GM18870 (cell line): Measurements from ENCODE around the gene PPP2R3A.
"Not testable (repeated sequence)": the region's sequence is repeated elsewhere in the genome, so short reads cannot be mapped to it uniquely, and the experiment has no call there.

ENCODE experiments used
- ATAC-seq: cut with Tn5 transposase; IDR thresholded peaks from one replicate; pipeline ENCODE4 v1.9.1; 2021; ENCODE audit warnings: moderate library complexity; ENCODE audit not compliant: unreplicated experiment

PPP2R3A gene

GRCh38 chr3:136078421-136079364 lies 113.2 kb downstream of the PPP2R3A start:
- ATAC-seq = no peak

DNA sequence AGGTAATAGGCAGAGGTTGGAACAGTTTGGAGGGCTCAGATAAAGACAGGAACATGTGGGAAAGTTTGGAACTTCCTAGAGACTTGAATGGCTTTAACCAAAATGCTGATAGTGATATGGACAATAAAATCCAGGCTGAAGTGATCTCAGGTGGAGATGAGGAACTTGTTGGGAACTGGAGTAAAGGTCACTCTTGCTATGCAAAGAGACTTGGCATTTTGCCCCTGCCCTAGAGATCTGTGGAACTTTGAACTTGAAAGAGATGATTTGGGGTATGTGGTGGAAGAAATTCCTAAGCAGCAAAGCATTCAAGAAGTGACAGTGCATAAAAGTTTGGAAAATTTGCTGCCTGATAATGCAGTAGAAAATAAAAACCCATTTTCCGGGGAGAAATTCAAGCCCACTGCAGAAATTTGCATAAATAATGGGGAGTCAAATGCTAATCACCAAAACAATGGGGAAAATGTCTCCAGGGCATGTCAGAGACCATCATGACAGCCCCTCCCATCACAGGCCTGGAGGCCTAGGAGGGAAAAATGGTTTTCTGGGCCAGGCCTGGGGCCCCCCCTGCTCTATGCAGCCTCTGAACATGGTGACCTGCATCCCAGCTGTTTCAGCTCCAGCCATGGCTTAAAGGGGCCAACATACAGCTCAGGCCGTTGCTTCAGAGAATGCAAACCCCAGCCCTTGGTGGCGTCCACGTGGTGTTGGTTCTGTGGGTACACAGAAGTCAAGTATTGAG lies 118.3 kb downstream of the PPP2R3A start:
- ATAC-seq = not testable (repeated sequence)

DNA sequence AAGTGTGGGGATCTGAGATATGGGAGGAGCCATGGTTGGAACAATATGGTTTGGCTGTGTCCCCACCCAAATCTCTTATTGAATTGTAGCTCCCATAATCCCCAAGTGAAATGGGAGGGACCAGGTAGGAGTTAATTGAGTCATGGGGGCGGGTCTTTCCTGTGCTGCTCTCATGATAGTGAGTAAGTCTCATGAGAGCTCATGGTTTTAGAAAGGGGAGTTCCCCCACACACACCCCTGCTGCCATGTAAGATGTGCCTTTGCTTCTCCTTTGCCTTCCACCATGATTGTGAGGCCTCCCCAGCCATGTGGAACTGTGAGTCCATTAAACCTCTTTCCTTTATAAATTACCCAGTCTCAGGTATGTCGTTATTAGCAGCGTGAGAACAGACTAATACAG lies 119.5 kb downstream of the PPP2R3A start:
- not testable (repeated sequence) for ATAC-seq

- ATAC-seq = no peak
Observed at GRCh38 chr3:136093771-136094170, 128.2 kb downstream of the PPP2R3A start.

GRCh38 chr3:136105044-136105443 lies 139.5 kb downstream of the PPP2R3A start:
- no peak for ATAC-seq

DNA sequence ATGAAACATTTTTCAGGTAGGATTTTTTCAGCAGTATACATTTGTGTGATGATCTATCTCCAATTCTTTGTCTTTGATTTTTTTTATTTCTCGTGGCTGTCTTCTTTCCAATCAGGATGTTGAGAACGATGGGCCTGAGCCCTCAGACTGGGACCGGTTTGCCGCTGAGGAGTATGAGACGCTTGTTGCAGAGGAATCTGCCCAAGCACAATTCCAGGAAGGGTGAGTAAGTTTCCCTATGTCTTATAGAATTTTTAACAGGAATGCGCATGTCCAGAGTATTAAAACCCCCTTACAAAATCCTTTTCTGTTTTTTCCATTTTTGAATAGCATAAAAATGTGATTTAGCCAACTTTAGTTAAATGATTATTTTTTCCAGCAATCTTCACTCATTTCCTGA lies 140.6 kb downstream of the PPP2R3A start:
- no peak for ATAC-seq

DNA sequence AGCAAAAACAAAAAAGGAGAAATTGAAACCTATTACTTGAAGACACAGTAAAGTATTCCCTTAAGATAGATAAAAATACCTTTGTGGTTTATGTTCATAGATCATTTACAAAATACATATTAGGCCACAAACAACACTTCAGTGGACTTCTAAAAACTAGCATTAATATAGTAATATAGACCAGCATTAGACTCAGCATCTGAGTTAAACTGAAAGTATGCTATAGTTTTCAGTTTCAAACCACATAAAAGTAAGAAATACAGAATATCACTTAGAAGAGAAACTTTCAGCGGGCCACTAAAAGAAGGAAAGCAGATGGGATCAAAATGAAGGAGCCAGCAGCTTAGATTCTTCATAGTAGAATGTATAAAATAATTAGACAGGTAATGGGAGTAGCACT lies 144.0 kb downstream of the PPP2R3A start:
- ATAC-seq = peak; percentile 97

- ATAC-seq = no peak
Observed at GRCh38 chr3:136110481-136110880, 145.0 kb downstream of the PPP2R3A start.

GRCh38 chr3:136114421-136114820 lies 148.9 kb downstream of the PPP2R3A start:
- no peak for ATAC-seq

GRCh38 chr3:136119332-136119731 lies 153.8 kb downstream of the PPP2R3A start:
- not testable (repeated sequence) for ATAC-seq

DNA sequence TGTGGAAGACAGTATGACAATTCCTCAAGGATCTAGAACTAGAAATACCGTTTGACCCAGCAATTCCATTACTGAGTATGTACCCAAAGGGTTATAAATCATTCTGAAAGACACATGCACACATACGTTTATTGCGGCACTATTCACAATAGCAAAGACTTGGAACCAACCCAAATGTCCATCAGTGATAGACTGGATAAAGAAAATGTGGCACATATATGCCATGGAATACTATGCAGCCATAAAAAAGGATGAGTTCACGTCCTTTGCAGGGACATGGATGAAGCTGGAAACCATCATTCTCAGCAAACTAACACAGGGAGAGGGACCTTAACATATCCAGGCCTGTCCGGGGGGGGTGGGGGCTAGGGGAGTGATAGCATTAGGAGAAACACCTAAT lies 154.3 kb downstream of the PPP2R3A start:
- ATAC-seq = not testable (repeated sequence)

GRCh38 chr3:136120373-136121348 lies 155.1 kb downstream of the PPP2R3A start:
- ATAC-seq = peak; percentile 93

DNA sequence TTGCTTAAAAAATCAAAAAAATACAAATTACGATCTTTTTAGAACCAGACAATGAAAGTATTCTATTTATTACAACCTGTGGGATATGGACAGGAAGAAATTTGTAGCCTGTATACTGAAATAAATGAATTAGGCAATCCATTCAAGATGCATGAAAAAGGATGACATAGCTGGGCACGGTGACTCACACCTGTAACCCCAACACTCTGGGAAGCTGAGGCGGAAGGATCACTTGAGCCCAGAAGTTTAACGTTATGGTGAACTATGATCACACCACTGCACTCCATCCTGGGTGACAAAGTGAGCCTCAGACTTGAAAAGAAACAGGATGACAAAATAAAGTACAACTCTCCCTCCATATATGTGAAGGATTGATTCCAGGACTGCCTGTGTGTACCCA lies 156.5 kb downstream of the PPP2R3A start:
- no peak for ATAC-seq

GRCh38 chr3:136131647-136132046 lies 166.1 kb downstream of the PPP2R3A start:
- ATAC-seq = not testable (repeated sequence)

DNA sequence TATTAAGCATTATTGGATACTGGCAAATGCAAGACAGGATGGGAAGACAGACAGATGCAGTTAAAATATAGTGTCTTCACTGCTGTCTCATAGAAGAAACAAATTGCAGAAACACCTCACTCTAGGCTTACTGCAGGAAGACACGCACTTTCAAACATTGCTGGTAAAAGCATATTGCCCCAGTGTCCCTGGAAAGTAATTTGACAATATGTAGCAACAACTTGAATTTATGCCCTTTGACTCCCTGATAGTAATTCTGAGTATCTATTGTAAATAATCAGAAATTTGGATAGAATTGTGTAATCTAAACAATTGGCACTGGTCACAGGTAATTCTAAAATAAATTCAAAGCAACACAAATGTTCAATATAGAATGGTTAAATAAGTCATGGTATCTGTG lies 168.6 kb downstream of the PPP2R3A start:
- no peak for ATAC-seq

- no peak for ATAC-seq
Observed at GRCh38 chr3:136135039-136135802, 169.7 kb downstream of the PPP2R3A start.

GRCh38 chr3:136136454-136136853 lies 170.9 kb downstream of the PPP2R3A start:
- ATAC-seq = no peak

- ATAC-seq = no peak
Observed at GRCh38 chr3:136141291-136141785, 175.8 kb downstream of the PPP2R3A start.

- no peak for ATAC-seq
Observed at GRCh38 chr3:136141891-136142290, 176.4 kb downstream of the PPP2R3A start.

DNA sequence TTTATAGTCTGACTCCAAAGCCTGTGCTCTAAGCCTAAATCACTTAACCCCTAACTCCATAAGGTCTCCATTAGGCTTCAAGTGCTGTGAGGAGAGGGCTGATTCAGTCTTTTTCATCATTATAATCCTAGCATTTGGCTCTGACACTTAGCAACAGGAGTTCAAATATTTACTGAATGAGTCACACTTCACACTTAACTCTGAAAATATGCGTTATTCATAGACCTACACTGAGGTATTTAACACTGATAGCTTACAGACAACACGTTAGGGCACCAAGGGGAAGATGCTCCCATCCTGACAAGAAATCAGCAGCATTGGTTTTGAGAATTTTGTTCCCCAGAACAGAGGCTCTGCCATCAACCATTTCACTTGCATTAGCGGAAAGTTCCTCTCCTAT lies 177.1 kb downstream of the PPP2R3A start:
- no peak for ATAC-seq
